Measurements from ENCODE around the gene RAB6B.

RAB6B gene

GRCh38 chr3:133874761-133875438 is 20.8 kb downstream of the RAB6B start (continued):
- TF ChIP-seq PRDM10 (tag by site-specific recombination; IDR thresholded peaks at IDR 0.05) = no peak
- no peak for TF ChIP-seq SETDB1 (IDR thresholded peaks at IDR 0.05; ENCODE audit: insufficient read length, low read length)
- TF ChIP-seq KLF16 (tag by site-specific recombination; IDR thresholded peaks at IDR 0.05) = no peak
- no peak for TF ChIP-seq ZNF146 (tag by site-specific recombination; IDR thresholded peaks at IDR 0.05)
- TF ChIP-seq ZNF133 (tag by site-specific recombination; IDR thresholded peaks at IDR 0.05) = no peak
- no peak for TF ChIP-seq ZNF654 (tag by site-specific recombination; IDR thresholded peaks at IDR 0.05; ENCODE audit: low read depth)
- no peak for TF ChIP-seq GFI1B (tag by site-specific recombination; IDR thresholded peaks at IDR 0.05)
- no peak for TF ChIP-seq ZNF350 (tag by site-specific recombination; IDR thresholded peaks at IDR 0.05)
- TF ChIP-seq ZNF335 (tag by site-specific recombination; conservative IDR thresholded peaks at IDR 0.05) = no peak

GRCh38 chr3:133874344-133874743 is 21.3 kb downstream of the RAB6B start:
- H3K27ac ChIP-seq (ENCODE audit: extremely low read depth, low read depth, low read length) = no peak overlapping the region
- H3K9me3 ChIP-seq (ENCODE audit: control insufficient read depth, insufficient read depth, low read depth, low read length) = no peaks in the 10 kb centered on the region
- CTCF ChIA-PET = no interaction called here
- no peak overlapping the region for H3K4me3 ChIP-seq (ENCODE audit: low read depth, low read length)
- H3K36me3 ChIP-seq (ENCODE audit: control insufficient read depth in 2 of 2, insufficient read depth in 1 of 2, low read length in 2 of 2) = no peaks in the 10 kb centered on the region
- TF ChIP-seq, protein P1, sequence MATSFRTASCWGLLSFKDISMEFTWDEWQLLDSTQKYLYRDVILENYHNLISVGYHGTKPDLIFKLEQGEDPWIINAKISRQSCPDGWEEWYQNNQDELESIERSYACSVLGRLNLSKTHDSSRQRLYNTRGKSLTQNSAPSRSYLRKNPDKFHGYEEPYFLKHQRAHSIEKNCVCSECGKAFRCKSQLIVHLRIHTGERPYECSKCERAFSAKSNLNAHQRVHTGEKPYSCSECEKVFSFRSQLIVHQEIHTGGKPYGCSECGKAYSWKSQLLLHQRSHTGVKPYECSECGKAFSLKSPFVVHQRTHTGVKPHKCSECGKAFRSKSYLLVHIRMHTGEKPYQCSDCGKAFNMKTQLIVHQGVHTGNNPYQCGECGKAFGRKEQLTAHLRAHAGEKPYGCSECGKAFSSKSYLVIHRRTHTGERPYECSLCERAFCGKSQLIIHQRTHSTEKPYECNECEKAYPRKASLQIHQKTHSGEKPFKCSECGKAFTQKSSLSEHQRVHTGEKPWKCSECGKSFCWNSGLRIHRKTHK (tag by site-specific recombination; IDR thresholded peaks at IDR 0.05) = no peak
- TF ChIP-seq ZNF292 (tag by site-specific recombination; IDR thresholded peaks at IDR 0.05; ENCODE audit: borderline replicate concordance, low read depth) (no peak), ZNF544 (tag by site-specific recombination; IDR thresholded peaks at IDR 0.05) (no peak)
- H3K4me1 ChIP-seq (ENCODE audit: control insufficient read depth, insufficient read depth, low read length) = no peaks in the 10 kb centered on the region
- POLR2A ChIA-PET = no interaction called here

DNA sequence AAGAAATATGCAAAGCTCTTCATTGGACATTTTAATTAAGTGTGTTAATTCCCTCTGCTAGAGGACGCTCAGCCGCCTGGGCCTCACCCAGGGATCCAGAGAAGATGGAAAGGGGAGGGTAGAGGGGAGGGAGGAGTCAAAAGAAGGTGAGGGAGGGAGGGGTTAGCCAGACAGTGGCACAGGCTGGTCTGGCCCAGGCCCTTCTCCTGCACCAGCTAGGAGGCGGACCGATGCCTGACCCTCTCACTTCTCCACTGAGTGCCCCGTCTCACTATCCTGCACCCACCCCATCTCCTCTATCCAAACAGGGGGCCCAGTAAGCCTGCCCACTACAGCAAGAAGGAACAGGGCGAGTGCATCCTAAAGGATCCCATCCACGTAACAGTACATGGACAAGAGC is 22.9 kb downstream of the RAB6B start:
- H3K27ac ChIP-seq (ENCODE audit: extremely low read depth, low read depth, low read length) = no peak overlapping the region
- POLR2A ChIA-PET = no interaction called here

More for the DNA sequence above, 22.9 kb downstream of the RAB6B start:
- H3K9me3 ChIP-seq (ENCODE audit: control insufficient read depth, insufficient read depth, low read depth, low read length) = no peaks in the 10 kb centered on the region
- H3K36me3 ChIP-seq (ENCODE audit: control insufficient read depth in 2 of 2, insufficient read depth in 1 of 2, low read length in 2 of 2) = no peaks in the 10 kb centered on the region
- no peak overlapping the region for H3K4me3 ChIP-seq (ENCODE audit: low read depth, low read length)
- no peak for TF ChIP-seq ZNF473 (tag by site-specific recombination; IDR thresholded peaks at IDR 0.05)
- TF ChIP-seq ZNF548 (tag by site-specific recombination; IDR thresholded peaks at IDR 0.05) = no peak
- no peak for TF ChIP-seq ZNF610 (tag by site-specific recombination; IDR thresholded peaks at IDR 0.05; ENCODE audit: borderline replicate concordance)
- TF ChIP-seq, protein P2, sequence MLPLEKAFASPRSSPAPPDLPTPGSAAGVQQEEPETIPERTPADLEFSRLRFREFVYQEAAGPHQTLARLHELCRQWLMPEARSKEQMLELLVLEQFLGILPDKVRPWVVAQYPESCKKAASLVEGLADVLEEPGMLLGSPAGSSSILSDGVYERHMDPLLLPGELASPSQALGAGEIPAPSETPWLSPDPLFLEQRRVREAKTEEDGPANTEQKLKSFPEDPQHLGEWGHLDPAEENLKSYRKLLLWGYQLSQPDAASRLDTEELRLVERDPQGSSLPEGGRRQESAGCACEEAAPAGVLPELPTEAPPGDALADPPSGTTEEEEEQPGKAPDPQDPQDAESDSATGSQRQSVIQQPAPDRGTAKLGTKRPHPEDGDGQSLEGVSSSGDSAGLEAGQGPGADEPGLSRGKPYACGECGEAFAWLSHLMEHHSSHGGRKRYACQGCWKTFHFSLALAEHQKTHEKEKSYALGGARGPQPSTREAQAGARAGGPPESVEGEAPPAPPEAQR (tag by site-specific recombination; IDR thresholded peaks at IDR 0.05) = no peak
- TF ChIP-seq, protein P3, sequence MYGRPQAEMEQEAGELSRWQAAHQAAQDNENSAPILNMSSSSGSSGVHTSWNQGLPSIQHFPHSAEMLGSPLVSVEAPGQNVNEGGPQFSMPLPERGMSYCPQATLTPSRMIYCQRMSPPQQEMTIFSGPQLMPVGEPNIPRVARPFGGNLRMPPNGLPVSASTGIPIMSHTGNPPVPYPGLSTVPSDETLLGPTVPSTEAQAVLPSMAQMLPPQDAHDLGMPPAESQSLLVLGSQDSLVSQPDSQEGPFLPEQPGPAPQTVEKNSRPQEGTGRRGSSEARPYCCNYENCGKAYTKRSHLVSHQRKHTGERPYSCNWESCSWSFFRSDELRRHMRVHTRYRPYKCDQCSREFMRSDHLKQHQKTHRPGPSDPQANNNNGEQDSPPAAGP (tag by site-specific recombination; IDR thresholded peaks at IDR 0.05) = no peak
- TF ChIP-seq ZNF555 (tag by site-specific recombination; conservative IDR thresholded peaks at IDR 0.05) = no peak
- TF ChIP-seq ZNF747 (tag by site-specific recombination; IDR thresholded peaks at IDR 0.05) = no peak
- no peak for TF ChIP-seq ZNF701 (tag by site-specific recombination; IDR thresholded peaks at IDR 0.05)
- no peak for TF ChIP-seq ZNF248 (tag by site-specific recombination; IDR thresholded peaks at IDR 0.05)
- no peak for TF ChIP-seq IKZF3 (tag by site-specific recombination; IDR thresholded peaks at IDR 0.05)
- TF ChIP-seq GLI4 (tag by site-specific recombination; IDR thresholded peaks at IDR 0.05) = no peak
- TF ChIP-seq ZNF707 (tag by site-specific recombination; IDR thresholded peaks at IDR 0.05) = no peak
- no peak for TF ChIP-seq ZXDB (tag by site-specific recombination; IDR thresholded peaks at IDR 0.05)
- TF ChIP-seq ZNF391 (tag by site-specific recombination; IDR thresholded peaks at IDR 0.05; ENCODE audit: borderline replicate concordance, low read depth) = no peak
- TF ChIP-seq ZNF2 (tag by site-specific recombination; IDR thresholded peaks at IDR 0.05) = no peak
- H3K4me1 ChIP-seq (ENCODE audit: control insufficient read depth, insufficient read depth, low read length) = no peaks in the 10 kb centered on the region
- CTCF ChIA-PET = no interaction called here

Data from HEK293 (cell line).